WERI-Rb-1 (cell line): ENCODE results near the gene CTDSPL.

ENCODE experiments used
- DNase-seq: peaks from one replicate; pipeline ENCODE4 v3.0.0-alpha.2; 2020
- H3K27ac ChIP-seq: fragments of 250-450 bp; sonication (Bioruptor Pico); 2 replicates; pipeline ENCODE4 v1.5.1; 2020; ENCODE audit warnings: mild to moderate bottlenecking, moderate library complexity
- H3K27me3 ChIP-seq: fragments of 250-450 bp; sonication (Bioruptor Pico); 2 replicates; pipeline ENCODE4 v1.5.1; 2021; ENCODE audit warnings: mild to moderate bottlenecking, low read depth, moderate library complexity; ENCODE audit not compliant: insufficient read depth, severe bottlenecking
- H3K36me3 ChIP-seq: fragments of 250-450 bp; sonication (Bioruptor Pico); 2 replicates; pipeline ENCODE4 v1.5.1; 2020; ENCODE audit warnings: mild to moderate bottlenecking, moderate library complexity
- H3K4me3 ChIP-seq: 2 replicates; pipeline ENCODE4 v1.5.1; 2011; ENCODE audit warnings: low read depth, mild to moderate bottlenecking, control low read depth, low read length
- H3K9me3 ChIP-seq: fragments of 250-450 bp; sonication (Bioruptor Pico); 2 replicates; pipeline ENCODE4 v1.5.1; 2021; ENCODE audit warnings: mild to moderate bottlenecking, moderate library complexity; ENCODE audit not compliant: severe bottlenecking
- CTCF ChIP-seq: IDR thresholded peaks from 2 replicates; pipeline ENCODE4 v1.5.1; 2011; ENCODE audit warnings: low read depth, mild to moderate bottlenecking, control low read depth, inconsistent platforms, low read length

CTDSPL gene

GRCh38 chr3:37899711-37900306 is 38.1 kb downstream of the CTDSPL start:
- Histone ChIP-seq H3K4me3 (no peak overlapping the region), H3K27ac (no peak overlapping the region), H3K36me3 (no peaks in the 10 kb centered on the region), H3K9me3 (no peaks in the 10 kb centered on the region), H3K27me3 (no peaks in the 10 kb centered on the region)
- no peak for DNase-seq
- TF ChIP-seq CTCF, result no peak

- H3K36me3 ChIP-seq, result no peaks in the 10 kb centered on the region
- no peaks in the 10 kb centered on the region for H3K27me3 ChIP-seq
- H3K27ac ChIP-seq, result no peak overlapping the region
- H3K9me3 ChIP-seq, result no peaks in the 10 kb centered on the region
- no peak for DNase-seq
- no peak for TF ChIP-seq CTCF
- H3K4me3 ChIP-seq, result no peak overlapping the region
Observed at GRCh38 chr3:37901721-37902120, 40.0 kb downstream of the CTDSPL start.

- Histone ChIP-seq H3K27me3 (no peaks in the 10 kb centered on the region), H3K27ac (no peak overlapping the region), H3K9me3 (no peaks in the 10 kb centered on the region), H3K4me3 (no peak overlapping the region), H3K36me3 (no peaks in the 10 kb centered on the region)
- no peak for DNase-seq
- TF ChIP-seq CTCF, result no peak
Observed at GRCh38 chr3:37902674-37903073, 41.0 kb downstream of the CTDSPL start.

GRCh38 chr3:37903320-37903719 is 41.6 kb downstream of the CTDSPL start:
- TF ChIP-seq CTCF, result no peak
- no peak overlapping the region for H3K27ac ChIP-seq
- no peaks in the 10 kb centered on the region for H3K27me3 ChIP-seq
- H3K4me3 ChIP-seq, result no peak overlapping the region
- H3K9me3 ChIP-seq, result no peaks in the 10 kb centered on the region
- no peak for DNase-seq
- no peaks in the 10 kb centered on the region for H3K36me3 ChIP-seq

- no peak for DNase-seq
- Histone ChIP-seq H3K27ac (no peak overlapping the region), H3K9me3 (no peaks in the 10 kb centered on the region), H3K36me3 (no peaks in the 10 kb centered on the region), H3K27me3 (no peaks in the 10 kb centered on the region), H3K4me3 (no peak overlapping the region)
- TF ChIP-seq CTCF, result no peak
Observed at GRCh38 chr3:37903734-37904133, 42.1 kb downstream of the CTDSPL start.

- H3K27me3 ChIP-seq, result no peaks in the 10 kb centered on the region
- H3K27ac ChIP-seq, result no peak overlapping the region
- DNase-seq, result no peak
- H3K4me3 ChIP-seq, result no peak overlapping the region
- no peaks in the 10 kb centered on the region for H3K36me3 ChIP-seq
- H3K9me3 ChIP-seq, result no peaks in the 10 kb centered on the region
- no peak for TF ChIP-seq CTCF
Observed at GRCh38 chr3:37904601-37905000, 42.9 kb downstream of the CTDSPL start.
